Loucy (cell line): Measurements from ENCODE around the gene TAF4.
"Not testable (repeated sequence)": the region's sequence is repeated elsewhere in the genome, so short reads cannot be mapped to it uniquely, and the experiment has no call there.

ENCODE experiments used
- H2AFZ ChIP-seq: fragments of 200-600 bp; sonication (generic); 2 replicates; pipeline ENCODE4 v1.6.0; 2016; ENCODE audit warnings: antibody characterized with exemption, mild to moderate bottlenecking, low read length, moderate library complexity
- H3F3A ChIP-seq: fragments of 200-600 bp; 2 replicates; pipeline ENCODE4 v1.6.0; 2016; ENCODE audit warnings: antibody characterized with exemption, low read depth, mild to moderate bottlenecking
- H3K27me3 ChIP-seq: fragments of 200-600 bp; sonication (generic); 2 replicates; pipeline ENCODE4 v1.6.1; 2014; ENCODE audit warnings: low read length, mild to moderate bottlenecking; ENCODE audit not compliant: insufficient read depth, poor library complexity, severe bottlenecking
- H3K36me3 ChIP-seq: fragments of 200-600 bp; sonication (generic); 2 replicates; pipeline ENCODE4 v1.6.1; 2016; ENCODE audit warnings: low read length; ENCODE audit not compliant: insufficient read depth
- H3K4me1 ChIP-seq: fragments of 200-600 bp; sonication (generic); 2 replicates; pipeline ENCODE4 v1.5.1; 2014; ENCODE audit warnings: low read length, mild to moderate bottlenecking; ENCODE audit not compliant: insufficient read depth, poor library complexity, severe bottlenecking
- H3K4me2 ChIP-seq: fragments of 200-600 bp; sonication (generic); 2 replicates; pipeline ENCODE4 v1.6.0; 2014; ENCODE audit warnings: antibody characterized with exemption, low read length, low read depth, mild to moderate bottlenecking; ENCODE audit not compliant: poor library complexity, severe bottlenecking
- H3K4me3 ChIP-seq: fragments of 200-600 bp; sonication (generic); 2 replicates; pipeline ENCODE4 v1.5.1; 2014; ENCODE audit warnings: low read length, mild to moderate bottlenecking, mixed read lengths; ENCODE audit not compliant: poor library complexity, severe bottlenecking
- H3K79me2 ChIP-seq: fragments of 200-600 bp; sonication (generic); 2 replicates; pipeline ENCODE4 v1.6.1; 2014; ENCODE audit warnings: low read length; ENCODE audit not compliant: insufficient read depth
- H3K9ac ChIP-seq: fragments of 200-600 bp; sonication (generic); 2 replicates; pipeline ENCODE4 v1.6.0; 2014; ENCODE audit warnings: mild to moderate bottlenecking, low read depth, low read length, moderate library complexity; ENCODE audit not compliant: poor library complexity, severe bottlenecking
- H3K9me2 ChIP-seq: fragments of 200-600 bp; sonication (generic); replicated peaks from 2 replicates; pipeline ENCODE4 v1.6.1; 2016; ENCODE audit warnings: low read depth, low read length, mixed read lengths
- H3K9me3 ChIP-seq: fragments of 200-600 bp; sonication (generic); 2 replicates; pipeline ENCODE4 v1.6.1; 2014; ENCODE audit warnings: mild to moderate bottlenecking, antibody characterized with exemption, low read length, low read depth; ENCODE audit not compliant: insufficient read depth
- H4K20me1 ChIP-seq: fragments of 200-600 bp; sonication (generic); 2 replicates; pipeline ENCODE4 v1.6.0; 2014; ENCODE audit warnings: antibody characterized with exemption, low read length, mild to moderate bottlenecking; ENCODE audit not compliant: insufficient read depth, poor library complexity, severe bottlenecking
- CTCF ChIP-seq: fragments of 200-600 bp; sonication (generic); conservative IDR thresholded peaks from 2 replicates; pipeline ENCODE4 v1.5.1; 2014; ENCODE audit warnings: mild to moderate bottlenecking, antibody characterized with exemption, low read length
- EZH2phosphoT487 ChIP-seq: fragments of 200-600 bp; IDR thresholded peaks from 2 replicates; pipeline ENCODE4 v1.6.1; 2018; ENCODE audit warnings: antibody characterized with exemption, mild to moderate bottlenecking, moderate library complexity, borderline replicate concordance

TAF4 gene

DNA sequence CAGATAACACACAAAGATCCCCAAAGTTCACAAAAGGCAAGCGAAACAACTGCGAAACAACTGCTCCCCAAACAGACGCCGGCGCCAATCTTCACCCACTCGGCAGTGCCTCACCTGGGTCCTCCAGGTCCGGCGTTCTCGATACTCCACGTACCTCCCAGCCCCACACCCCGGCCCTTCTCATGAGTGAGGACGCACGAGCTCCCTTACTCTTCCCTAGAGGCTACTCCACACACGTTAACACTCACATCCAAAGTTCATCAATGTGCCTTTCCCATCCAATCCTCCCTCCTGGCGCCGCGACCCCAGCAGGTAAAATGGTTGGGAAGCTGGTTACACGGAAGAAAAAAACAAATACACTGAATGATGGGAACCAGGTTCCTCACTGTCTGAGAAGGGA is 77.0 kb downstream of the TAF4 start:
- H3K9me3 ChIP-seq: peaks cover 4% of the 10 kb centered on the region; the same call in 1 of the 2 replicates
- H2AFZ ChIP-seq: no peak overlapping the region
- no peaks in the 10 kb centered on the region for H4K20me1 ChIP-seq
- no peak overlapping the region for H3K4me3 ChIP-seq
- H3K4me1 ChIP-seq: no peaks in the 10 kb centered on the region
- no peaks in the 10 kb centered on the region for H3K79me2 ChIP-seq
- H3K27me3 ChIP-seq: no peaks in the 10 kb centered on the region
- H3K9me2 ChIP-seq: no peaks in the 10 kb centered on the region
- no peak overlapping the region for H3K4me2 ChIP-seq
- H3F3A ChIP-seq: peaks cover 4% of the 10 kb centered on the region; the same call in 1 of the 2 replicates
- H3K36me3 ChIP-seq: peaks cover 80% of the 10 kb centered on the region; the same call in 1 of the 2 replicates
- no peak overlapping the region for H3K9ac ChIP-seq
- TF ChIP-seq CTCF (no peak), EZH2phosphoT487 (no peak)

- no peak for TF ChIP-seq EZH2phosphoT487
- TF ChIP-seq CTCF: no peak
- Histone ChIP-seq H3K27me3 (no peaks in the 10 kb centered on the region), H2AFZ (no peak overlapping the region), H3K79me2 (no peaks in the 10 kb centered on the region; the same call in 1 of the 2 replicates), H3K4me1 (no peaks in the 10 kb centered on the region), H4K20me1 (peaks cover 4% of the 10 kb centered on the region), H3F3A (peaks cover 4% of the 10 kb centered on the region; the same call in 1 of the 2 replicates), H3K9me3 (peaks cover 4% of the 10 kb centered on the region; the same call in 1 of the 2 replicates), H3K9me2 (no peaks in the 10 kb centered on the region), H3K36me3 (peaks cover 64% of the 10 kb centered on the region; the same call in 1 of the 2 replicates), H3K4me3 (no peak overlapping the region), H3K9ac (no peak overlapping the region), H3K4me2 (no peak overlapping the region)
Observed at GRCh38 chr20:61986762-61987321, 78.8 kb downstream of the TAF4 start.

DNA sequence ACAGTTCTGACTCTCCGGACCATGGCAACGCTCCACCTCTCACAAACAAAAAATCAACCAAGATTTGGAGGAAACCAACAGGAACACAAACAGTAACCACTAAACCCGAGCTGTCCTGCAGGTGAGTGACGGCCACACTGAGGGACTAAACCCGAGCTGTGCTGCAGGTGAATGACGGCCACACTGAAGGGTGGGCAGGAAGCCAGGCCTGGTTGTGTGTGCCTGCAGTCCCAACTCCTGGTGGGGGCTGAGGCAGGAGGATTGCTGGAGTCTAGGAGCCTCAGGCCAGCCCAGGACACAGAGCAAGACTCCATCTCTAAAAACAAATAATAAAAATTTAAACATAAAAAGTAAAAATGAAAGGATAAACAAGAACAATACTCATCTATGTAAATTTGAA is 80.6 kb downstream of the TAF4 start:
- peaks cover 4% of the 10 kb centered on the region for H4K20me1 ChIP-seq
- no peaks in the 10 kb centered on the region for H3K27me3 ChIP-seq
- H3K9me3 ChIP-seq: peaks cover 4% of the 10 kb centered on the region; the same call in 1 of the 2 replicates
- peaks cover 4% of the 10 kb centered on the region; the same call in 1 of the 2 replicates for H3F3A ChIP-seq
- no peak overlapping the region for H3K4me2 ChIP-seq
- TF ChIP-seq CTCF (no peak), EZH2phosphoT487 (no peak)
- peaks cover 51% of the 10 kb centered on the region; the same call in 1 of the 2 replicates for H3K36me3 ChIP-seq
- no peak overlapping the region for H3K9ac ChIP-seq
- no peaks in the 10 kb centered on the region for H3K4me1 ChIP-seq
- no peak overlapping the region for H2AFZ ChIP-seq
- no peaks in the 10 kb centered on the region; the same call in 1 of the 2 replicates for H3K79me2 ChIP-seq
- H3K9me2 ChIP-seq: no peaks in the 10 kb centered on the region
- H3K4me3 ChIP-seq: no peak overlapping the region

GRCh38 chr20:61984431-61984830 is 81.2 kb downstream of the TAF4 start:
- H3K9me2 ChIP-seq: not testable (repeated sequence)

More at GRCh38 chr20:61984431-61984830, 81.2 kb downstream of the TAF4 start:
- H3K27me3 ChIP-seq, H3K9ac ChIP-seq, H3K4me2 ChIP-seq, H3K4me3 ChIP-seq, H3F3A ChIP-seq, H3K4me1 ChIP-seq, H3K9me3 ChIP-seq, H2AFZ ChIP-seq, H3K79me2 ChIP-seq, H4K20me1 ChIP-seq: not testable (repeated sequence)
- peaks cover 45% of the 10 kb centered on the region; the same call in 1 of the 2 replicates for H3K36me3 ChIP-seq
